WTC11 (cell line): ENCODE data around the gene INPP5A.

Experiments
- ATF2 ChIP-seq: sonication (generic); formaldehyde crosslinking; IDR thresholded peaks from 2 replicates; pipeline ENCODE4 v1.8.1; 2022; ENCODE audit warnings: low read depth, missing genetic modification reagents, borderline replicate concordance
- CBFB ChIP-seq: sonication (generic); formaldehyde crosslinking; IDR thresholded peaks from 2 replicates; pipeline ENCODE4 v1.8.1; 2022; ENCODE audit warnings: mild to moderate bottlenecking, low read depth, missing genetic modification reagents
- CTCF ChIP-seq: fragments of 200-600 bp; IDR thresholded peaks from 2 replicates; pipeline ENCODE4 v1.8.0; 2022; ENCODE audit warnings: antibody characterized with exemption
- E2F5 ChIP-seq: sonication (generic); formaldehyde crosslinking; IDR thresholded peaks from 2 replicates; pipeline ENCODE4 v1.8.1; 2022; ENCODE audit warnings: mild to moderate bottlenecking, moderate library complexity, missing genetic modification reagents
- FOXK1 ChIP-seq: sonication (generic); formaldehyde crosslinking; IDR thresholded peaks from 2 replicates; pipeline ENCODE4 v1.8.0; 2022; ENCODE audit warnings: mild to moderate bottlenecking, moderate library complexity, missing genetic modification reagents
- HMGXB4 ChIP-seq: sonication (generic); formaldehyde crosslinking; IDR thresholded peaks from 2 replicates; pipeline ENCODE4 v1.8.1; 2023; ENCODE audit warnings: mild to moderate bottlenecking, moderate library complexity, missing genetic modification reagents
- MLX ChIP-seq: sonication (generic); formaldehyde crosslinking; IDR thresholded peaks from 2 replicates; pipeline ENCODE4 v1.8.1; 2023; ENCODE audit warnings: mild to moderate bottlenecking, missing genetic modification reagents, moderate library complexity
- NR2C2 ChIP-seq: sonication (generic); formaldehyde crosslinking; IDR thresholded peaks from 2 replicates; pipeline ENCODE4 v1.8.0; 2022; ENCODE audit warnings: mild to moderate bottlenecking, missing genetic modification reagents
- PREB ChIP-seq: sonication (generic); formaldehyde crosslinking; IDR thresholded peaks from 2 replicates; pipeline ENCODE4 v1.8.1; 2022; ENCODE audit warnings: mild to moderate bottlenecking, missing genetic modification reagents, moderate library complexity, borderline replicate concordance
- SP1 ChIP-seq: sonication (generic); formaldehyde crosslinking; conservative IDR thresholded peaks from 2 replicates; pipeline ENCODE4 v1.8.1; 2022; ENCODE audit warnings: missing genetic modification reagents
- ZBTB21 ChIP-seq: sonication (generic); formaldehyde crosslinking; IDR thresholded peaks from 2 replicates; pipeline ENCODE4 v1.8.1; 2023; ENCODE audit warnings: mild to moderate bottlenecking, missing genetic modification reagents, borderline replicate concordance
- ZSCAN18 ChIP-seq: fragments of 250-450 bp; sonication (Bioruptor Pico); IDR thresholded peaks from 2 replicates; pipeline ENCODE4 v2.1.2; 2022; ENCODE audit warnings: mild to moderate bottlenecking, moderate library complexity

- no peak for TF ChIP-seq FOXK1 (CRISPR knock-in tag)
- TF ChIP-seq CTCF, result no peak
- no peak for TF ChIP-seq MLX (CRISPR knock-in tag)
- no peak for TF ChIP-seq PREB (CRISPR knock-in tag)
- TF ChIP-seq SP1 (CRISPR knock-in tag), result no peak
- no peak for TF ChIP-seq HMGXB4 (CRISPR knock-in tag)
- no peak for TF ChIP-seq NR2C2 (CRISPR knock-in tag)
- TF ChIP-seq ZSCAN18 (CRISPR knock-in tag), result no peak
- TF ChIP-seq CBFB, result no peak
- no peak for TF ChIP-seq E2F5
- TF ChIP-seq ZBTB21 (CRISPR knock-in tag), result no peak
- TF ChIP-seq ATF2 (CRISPR knock-in tag), result no peak
Observed at GRCh38 chr10:132827861-132828539, 290.4 kb downstream of the INPP5A start.
